ENCODE results near the gene DTNB.
"Not testable (repeated sequence)": the region's sequence is repeated elsewhere in the genome, so short reads cannot be mapped to it uniquely, and the experiment has no call there.

Gene DTNB

DNA sequence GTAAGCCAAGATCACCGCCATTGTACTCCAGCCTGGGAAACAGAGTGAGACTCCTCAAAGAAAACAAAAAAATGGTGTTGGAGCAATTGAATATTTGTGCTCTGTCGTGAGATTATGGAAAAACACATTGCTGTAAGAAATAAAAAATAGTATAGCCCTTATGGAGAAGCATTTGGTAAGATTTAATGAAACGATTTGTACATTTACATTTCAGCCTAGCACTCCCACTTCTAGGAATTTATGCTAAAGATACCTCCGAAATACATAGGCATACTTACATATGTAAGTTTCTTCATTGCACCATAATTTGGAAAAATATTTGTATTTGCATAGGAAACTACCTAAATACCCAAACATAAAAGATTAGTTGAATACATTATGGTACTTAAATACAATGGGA lies 8.7 kb upstream of the DTNB start:
- no peak for DNase-seq

DNA sequence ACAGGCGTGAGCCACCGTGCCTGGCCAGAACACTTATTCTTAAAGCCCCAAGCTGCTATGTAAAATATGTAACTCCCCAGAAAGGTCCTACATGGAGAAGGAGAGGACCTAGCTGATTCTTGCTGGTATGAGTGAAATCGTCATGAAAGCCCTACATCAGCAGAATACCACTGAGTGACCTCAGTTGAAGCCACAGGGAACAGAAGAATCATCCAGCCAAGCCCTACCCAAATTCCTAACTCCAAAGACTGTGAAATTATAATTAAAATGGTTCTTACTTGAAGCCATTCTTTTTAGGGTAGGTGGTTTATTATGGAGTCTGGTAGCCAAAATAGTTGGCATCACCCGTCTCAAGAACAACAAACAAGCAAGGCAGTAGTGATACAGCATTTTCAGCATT lies 4.5 kb upstream of the DTNB start:
- DNase-seq = no peak

DNA sequence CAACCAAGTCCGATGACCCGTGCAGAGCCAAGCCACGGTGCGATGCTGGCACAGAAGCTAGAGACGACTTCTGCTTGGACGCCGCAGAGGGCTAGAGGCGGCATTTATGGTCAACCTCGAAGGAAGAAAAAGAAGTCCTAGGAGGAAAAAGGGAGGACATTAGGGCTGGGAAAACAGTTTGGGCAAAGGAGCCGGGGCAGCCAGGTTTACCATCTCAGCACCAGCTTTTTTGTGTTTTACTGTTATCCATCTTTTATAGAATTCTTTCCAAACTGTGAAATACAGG lies 643 bp upstream of the DTNB start:
- peak; percentile 43 for DNase-seq

DNA sequence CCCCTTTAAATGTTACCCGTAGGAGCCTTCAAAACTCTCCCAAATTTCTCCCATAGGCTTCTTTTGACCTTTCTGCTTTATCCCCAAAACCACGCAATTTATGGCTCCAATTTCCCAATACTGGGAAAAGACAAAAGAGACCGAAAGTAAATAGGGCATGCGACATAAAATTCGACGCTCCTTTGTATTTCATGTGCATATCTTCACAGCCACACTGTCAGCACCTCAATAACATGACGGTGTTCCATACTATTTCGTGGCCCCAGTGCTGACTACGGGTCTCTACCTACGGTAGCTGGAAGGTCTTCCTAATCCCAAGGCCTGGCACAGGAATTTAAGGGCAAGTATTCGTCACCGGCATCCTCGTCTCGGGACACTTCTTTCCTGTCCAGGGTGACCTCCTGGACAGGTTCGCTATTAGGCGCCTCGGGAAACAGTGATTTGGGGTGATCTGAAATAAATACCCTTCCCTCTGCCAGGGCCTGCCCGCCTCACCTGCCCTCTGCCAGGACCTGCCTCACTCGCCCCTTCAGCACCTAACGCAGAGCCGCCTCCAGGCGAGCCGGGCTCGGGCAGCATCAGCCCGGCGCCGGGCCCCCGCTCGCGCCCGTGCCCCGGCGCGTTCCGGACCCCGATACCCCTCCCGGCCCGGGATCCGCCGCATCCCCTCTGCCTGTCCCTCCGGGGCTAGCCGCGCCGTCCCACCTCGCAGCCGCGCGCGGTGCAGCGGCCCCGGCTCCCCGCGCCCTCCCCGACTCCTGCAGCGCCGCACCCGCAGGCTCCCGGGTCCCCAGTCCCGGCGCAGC lies 680 bp downstream of the DTNB start:
- DNase-seq = peak; percentile 15

DNA sequence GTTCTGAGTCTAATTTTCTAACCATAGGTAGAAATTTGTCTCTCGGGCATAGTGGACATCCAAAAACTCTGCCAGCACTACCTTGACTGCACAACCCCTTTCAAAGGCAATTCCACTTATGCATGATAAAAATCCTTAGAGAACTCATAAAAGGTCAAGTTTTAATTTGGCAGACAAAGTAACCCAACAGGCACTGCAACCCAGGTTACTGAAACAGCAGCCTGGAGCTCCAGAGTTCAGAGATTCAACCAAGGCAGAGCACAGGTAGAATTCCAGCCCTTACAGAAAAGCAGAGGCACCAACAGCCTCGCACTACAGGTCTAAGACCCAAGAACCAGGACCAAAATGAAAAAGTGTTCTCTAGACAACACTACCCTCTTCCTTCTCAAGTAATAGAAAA lies 1.8 kb downstream of the DTNB start:
- DNase-seq = no peak

DNA sequence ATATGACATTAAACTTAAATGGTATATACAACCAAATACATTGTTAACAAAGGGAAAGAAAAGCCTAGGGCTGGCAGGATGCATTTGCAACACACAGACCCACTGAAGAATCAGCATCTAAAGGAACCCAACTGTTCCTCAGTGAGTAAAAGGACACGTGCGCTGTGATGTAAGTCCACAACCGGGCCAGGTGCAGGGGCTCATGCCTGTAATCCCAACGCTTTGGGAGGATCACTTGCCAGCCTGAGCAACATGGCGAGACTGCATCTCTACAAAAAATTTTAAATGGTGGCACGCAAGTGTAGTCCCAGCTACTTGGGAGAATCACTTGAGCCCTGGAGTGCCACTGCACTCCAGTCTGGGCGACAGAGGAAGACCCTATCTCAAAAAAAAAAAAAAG lies 3.9 kb downstream of the DTNB start:
- DNase-seq = no peak

DNA sequence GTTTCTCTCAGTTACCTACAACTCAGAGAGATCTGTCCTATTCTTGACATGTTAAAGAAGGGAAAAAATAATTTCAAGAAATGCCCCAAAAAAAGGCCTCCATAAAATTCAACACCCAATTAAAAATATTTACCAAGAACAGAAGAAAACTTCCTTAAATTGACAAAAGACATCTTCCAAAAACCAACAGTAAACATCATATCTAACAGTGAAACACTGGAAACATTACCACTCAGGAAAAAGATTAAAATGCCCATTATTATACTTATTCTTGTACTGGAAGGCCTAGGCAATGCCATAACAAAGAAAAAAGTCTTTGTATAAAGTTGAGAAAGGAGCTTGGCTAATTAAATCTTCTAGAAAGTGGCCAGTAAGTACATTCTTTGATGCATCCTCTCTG lies 7.2 kb downstream of the DTNB start:
- no peak for DNase-seq

DNA sequence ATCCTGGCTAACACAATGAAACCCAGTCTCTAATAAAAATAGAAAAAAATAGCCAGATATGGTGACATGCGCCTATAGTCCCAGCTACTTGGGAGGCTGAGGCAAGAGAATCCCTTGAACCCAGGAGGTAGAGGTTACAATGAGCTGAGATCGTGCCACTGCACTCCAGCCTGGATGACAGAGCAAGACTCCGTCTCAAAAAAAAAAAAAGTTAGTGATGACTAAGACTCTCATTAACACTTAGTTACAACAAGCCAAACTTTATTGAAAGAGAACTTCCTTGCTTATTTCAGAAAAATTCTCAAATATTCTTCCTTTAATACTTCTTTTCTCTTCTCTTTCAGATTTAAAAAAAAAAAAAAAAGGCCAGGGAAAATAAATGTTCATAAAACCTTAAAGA lies 7.9 kb downstream of the DTNB start:
- DNase-seq = not testable (repeated sequence)

DNA sequence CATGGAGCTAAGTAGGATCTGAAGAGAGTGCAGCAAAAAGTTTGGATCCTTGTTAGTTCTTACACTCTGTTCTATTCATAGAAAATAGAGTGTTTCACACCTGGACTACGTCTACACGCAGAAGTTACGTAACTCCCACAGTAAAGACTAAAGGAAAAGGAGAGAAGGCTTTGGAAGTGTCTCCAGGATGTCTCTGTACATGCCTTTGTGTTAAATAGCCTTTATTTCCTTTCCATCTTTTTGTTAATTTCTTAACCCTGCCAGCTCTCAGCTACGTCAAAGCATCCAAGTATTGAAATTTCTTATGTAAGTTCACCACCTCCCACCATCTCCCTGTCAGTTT lies 8.4 kb downstream of the DTNB start:
- no peak for DNase-seq

DNA sequence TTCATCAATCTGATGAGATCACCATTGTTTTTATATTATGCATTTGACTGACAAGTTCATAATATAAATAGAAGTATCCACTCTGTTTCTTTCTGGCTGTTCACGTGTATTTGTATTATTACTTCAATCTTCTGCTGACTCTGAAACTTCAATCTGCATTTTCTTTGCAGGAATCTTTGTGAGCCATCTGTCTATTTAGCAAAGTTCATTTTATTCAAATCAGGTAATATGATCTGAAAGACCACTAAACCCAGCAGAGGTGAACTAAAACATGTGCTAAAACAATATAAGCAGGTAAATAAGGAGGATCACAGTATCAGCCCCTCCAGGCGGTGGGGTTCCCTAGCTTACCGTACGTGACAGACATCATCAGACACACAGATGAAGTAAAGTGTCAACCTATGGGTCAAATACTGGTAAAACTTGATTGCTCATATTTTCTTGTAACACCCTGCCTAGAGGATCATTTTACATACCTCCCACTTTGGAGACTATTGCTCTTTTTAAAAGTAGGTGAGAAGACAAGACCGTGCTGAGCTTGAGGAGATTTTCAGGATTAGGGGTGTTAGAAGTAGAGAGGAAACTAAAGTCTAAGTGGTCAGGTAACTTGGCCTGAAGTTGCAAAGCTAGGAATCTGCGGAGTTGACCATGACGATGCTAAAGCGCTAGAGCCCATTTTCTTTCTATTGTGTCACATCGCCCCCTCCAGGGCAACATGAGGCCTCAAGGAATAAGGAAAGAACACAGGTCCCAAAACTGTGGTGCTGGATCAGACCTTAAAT lies 9.0 kb downstream of the DTNB start:
- peak; percentile 60 for DNase-seq

DNA sequence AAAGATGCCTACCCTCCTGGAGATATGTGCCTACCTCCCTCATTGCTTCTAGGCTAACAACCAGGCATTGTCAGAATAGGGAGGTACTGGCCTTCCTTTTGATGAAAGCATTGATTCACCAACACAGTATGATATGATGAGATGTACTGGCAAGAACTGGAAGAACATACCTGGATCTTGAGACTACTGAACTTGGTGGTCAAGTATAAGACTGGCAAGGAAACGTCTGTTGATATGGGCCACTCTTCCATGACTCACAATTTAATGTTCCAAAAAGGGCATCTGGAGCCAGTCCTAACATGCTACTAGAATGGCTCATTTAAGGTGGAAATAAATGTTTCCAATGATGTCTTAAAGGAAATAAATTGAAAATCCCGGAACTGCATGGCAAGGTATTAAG lies 18.1 kb downstream of the DTNB start:
- DNase-seq = no peak

DNA sequence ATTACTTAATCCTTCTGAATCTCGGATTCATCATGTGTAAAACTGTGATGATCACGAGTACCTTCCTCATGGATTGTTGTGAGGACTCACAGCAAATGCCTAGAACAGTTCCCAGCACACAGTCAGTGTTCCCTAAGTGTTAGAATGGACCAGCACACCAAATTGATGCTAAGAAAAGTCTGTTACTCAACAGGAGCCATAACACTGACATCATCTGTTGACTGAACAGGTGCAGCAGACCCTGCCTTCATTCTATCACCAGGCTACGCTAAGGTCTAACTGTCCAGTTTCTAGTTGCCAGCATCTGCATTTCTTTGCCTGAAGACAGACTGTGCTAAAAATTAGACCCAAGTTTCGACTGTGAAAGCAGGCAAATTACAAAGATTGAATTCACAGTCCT lies 18.6 kb downstream of the DTNB start:
- DNase-seq = no peak

DNA sequence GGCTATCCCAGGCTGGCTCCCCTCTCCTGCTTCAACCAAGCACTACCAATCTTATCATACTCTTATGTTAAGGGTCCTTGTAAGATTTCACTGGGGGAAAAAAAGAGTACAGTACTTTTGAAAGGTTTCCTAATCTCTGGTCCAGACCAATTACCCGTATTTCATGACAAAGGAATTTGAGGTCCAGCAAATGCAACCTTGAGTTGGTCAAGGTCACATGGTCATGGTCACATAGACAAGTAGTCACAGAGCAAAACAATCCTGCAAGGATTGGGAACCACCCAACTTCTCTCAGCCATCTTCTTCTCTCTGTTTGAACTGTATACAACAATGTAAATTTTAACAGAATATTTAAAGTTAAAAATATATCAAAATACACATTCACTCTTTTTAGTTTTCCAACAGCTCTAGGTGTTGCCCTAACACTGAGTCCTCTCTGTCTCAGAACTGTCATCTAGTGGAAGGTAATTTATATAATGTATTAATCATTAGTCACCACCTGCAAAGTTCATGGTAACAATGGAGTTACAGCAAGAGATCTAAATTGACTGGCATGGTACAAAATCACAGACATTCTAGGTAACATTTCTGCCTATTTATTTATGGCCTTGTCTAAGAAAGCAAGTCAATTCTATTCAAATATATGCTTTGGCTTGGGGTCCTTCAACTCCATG lies 21.5 kb downstream of the DTNB start:
- no peak for DNase-seq

DNA sequence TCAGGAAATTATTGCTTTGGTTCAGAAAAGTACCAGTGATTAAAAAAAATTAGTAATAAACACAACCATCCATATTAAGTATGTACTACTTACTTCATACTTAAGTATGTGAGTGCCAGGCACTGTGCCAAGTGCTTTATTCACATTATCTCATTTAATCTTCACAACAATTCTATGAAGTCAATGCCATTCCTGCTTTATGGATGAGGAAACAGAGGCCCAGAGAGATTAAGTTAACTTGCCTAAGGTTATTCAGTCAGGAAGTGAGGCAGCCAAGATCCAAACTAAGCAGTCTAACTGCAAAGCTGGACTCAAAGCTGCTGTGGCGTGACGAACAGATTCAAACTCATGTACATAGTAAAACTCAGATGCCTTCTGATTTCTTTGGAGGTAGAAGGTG lies 22.3 kb downstream of the DTNB start:
- DNase-seq = no peak

DNA sequence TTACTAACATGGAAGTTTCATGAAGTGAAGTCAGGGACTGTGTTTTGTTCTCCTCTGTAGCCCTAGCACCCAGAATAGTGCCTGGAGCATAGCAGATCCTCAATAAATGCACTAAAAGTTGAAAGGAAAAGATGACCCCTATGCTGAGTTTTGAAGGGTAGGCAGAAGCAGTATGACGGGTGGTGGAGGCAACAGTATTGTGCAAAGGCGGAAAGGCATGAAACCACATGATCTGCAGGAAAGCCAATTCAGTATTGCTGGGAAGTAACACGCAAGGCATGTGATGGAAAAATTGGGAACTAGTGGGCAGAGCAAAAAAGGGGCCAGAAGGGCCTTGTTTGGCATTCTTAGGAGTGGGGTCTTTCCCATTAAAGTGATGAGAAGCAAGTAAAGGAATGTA lies 23.1 kb downstream of the DTNB start:
- no peak for DNase-seq

DNA sequence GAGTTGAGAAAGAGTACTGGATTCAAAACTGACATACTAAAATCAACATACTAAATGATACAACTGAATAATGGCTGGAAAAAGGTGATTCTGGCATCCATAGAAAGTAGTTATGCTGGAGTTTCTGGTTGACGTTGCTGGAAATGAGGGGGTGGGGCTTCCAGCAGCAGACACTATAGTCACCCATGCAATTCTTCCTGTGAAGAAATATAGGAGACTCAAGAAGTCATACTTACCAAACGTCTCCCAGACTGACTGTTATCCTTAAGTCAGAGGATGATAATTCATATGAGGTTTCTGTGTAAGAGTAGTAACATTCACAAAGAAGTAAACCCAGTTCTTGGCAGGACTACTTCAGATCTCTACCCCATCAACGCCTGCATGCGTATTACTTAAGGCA lies 23.6 kb downstream of the DTNB start:
- DNase-seq = no peak

DNA sequence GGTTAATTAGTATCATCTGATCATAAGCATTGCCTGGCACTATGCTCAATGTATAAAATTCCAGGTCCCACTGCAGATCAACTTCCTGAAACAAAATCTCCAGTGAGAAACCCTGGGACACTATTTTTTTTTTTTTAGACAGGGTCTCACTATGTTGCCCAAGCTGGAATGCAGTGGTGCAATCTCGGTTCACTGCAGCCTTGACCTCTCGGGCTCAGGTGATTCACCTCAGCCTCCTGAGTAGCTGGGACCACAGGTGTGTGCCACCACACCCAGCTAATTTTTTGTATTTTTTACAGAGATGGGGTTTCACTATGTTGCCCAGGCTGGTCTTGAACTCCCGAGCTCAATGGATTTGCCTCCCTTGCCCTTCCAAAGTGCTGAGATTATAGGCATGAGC lies 31.1 kb downstream of the DTNB start:
- DNase-seq = no peak

DNA sequence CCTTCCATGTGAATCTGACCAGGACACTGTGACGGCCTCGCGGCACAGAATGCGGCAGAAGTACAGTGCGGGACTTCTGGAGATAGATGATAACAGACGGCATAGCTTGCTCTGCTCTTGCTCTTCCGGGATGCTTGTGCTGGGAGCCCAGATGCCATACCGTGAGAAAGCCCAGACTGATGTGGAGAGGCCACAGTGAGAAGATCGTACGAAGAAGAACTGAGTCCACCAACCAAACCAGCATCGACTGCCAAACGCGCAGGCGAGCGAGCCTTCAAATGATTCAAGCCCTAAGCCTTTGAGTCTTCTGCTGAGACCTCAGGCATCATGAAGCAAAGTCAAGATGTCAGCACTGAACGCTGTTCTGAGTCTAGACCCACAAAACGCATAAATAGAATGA lies 33.7 kb downstream of the DTNB start:
- no peak for DNase-seq

DNA sequence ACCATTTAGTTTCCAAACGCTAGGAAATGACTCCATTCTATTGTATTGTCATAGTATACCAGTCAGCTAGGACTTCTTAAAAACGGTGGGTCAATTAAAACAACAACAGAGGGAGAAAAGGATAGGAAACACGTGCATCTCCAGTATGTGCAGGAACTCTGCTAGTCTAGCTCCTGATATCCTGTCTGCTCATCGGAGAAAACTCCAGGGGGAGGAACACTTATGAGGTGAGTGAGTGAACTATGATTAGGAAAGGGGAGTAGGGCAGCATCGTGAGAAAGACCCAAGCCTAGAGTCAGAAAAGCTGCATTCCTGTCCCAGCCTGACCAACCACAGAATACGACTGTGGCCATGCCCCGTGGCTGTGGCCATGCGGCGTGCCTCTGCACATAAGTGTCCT lies 34.2 kb downstream of the DTNB start:
- DNase-seq = no peak

DNA sequence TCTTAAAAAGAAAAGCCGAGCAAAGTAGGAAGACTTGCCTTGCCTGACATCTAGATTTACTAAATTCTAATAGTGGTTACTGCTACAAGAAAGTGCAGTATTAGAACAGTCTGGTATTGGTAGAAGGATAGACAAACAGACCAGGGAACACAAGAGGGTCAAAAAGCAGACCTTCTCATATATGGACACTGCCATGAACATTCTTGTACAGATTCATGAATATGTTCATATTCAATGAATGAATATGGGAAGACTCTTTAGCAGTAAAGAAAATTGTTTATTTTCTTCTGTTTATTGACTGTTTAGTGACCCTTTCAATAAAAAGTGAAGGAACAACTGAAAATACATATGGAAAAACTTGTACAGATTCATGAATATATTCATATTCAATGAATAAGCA lies 37.6 kb downstream of the DTNB start:
- DNase-seq = no peak

DNA sequence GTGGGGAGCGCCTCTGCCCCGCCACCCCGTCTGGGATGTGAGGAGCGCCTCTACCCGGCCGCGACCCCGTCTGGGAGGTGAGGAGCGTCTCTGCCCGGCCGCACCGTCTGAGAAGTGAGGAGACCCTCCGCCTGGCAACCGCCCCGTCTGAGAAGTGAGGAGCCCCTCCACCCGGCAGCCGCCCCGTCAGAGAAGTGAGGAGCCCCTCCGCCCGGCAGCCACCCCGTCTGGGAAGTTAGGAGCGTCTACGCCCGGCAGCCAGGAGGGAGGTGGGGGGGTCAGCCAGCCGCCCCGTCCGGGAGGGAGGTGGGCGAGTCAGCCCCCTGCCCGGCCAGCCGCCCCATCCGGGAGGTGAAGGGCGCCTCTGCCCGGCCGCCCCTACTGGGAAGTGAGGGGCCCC lies 39.6 kb downstream of the DTNB start:
- DNase-seq = not testable (repeated sequence)

DNA sequence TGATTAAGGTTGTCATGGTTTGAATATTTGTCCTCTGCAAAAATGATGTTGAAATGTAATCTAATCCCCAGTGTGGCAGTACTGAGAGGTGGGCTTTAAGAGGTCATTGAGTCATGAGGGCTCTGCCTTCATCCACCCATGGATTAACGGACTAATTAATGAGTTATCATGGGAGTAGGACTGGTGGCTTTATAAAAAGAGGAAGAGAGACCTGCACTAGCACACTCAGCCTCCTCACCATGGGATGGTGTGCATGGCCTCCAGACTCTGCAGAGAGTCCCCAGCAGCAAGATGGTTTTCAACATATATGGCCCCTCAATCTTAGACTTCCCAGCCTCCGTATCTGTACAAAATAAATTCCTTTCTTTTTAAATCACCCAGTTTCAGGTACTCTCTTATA lies 41.0 kb downstream of the DTNB start:
- DNase-seq = no peak

DNA sequence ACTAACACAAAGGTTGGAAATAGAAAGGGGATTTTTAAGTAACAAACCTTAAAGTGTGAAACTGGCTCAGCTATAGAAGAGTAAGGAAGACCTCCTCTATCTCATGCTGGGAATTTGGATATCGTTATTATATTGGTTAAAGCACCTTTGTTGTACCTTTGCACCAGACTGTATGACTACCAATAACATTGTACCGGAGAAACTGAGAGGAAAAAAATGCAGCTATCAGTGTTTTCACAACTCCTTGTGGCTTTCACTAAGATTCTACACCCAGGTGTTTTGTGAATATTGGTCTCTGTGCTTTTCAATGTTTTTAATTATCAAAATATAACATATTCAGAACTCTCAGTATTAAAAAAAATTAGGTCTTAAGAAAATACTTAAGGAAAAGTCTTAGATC lies 48.7 kb downstream of the DTNB start:
- DNase-seq = no peak

DNA sequence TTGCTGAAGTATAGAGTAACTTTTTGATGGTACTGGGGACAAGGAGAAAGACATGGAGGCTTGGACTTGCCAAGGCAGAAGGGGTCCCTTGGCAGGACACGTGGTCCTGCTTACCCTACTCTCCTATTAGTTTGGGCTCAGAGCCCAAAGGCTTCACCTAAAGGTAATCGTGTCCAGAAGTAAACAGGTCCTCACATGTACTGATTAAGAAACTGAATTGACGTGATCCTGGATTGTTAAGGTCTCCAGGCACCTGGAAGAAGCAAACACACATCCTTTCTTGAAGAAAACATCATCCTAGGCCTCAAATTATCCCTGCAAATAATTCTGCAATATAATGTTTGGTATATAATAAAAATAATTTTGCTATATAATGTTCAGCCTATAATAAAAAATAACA lies 50.0 kb downstream of the DTNB start:
- no peak for DNase-seq
